ENCODE data around the gene BIRC2. TPM values are rescaled to one million over a fixed set of nuclear protein-coding genes. Genes with fewer than 3 reads are reported as not detected.
"Not testable (repeated sequence)": the region's sequence is repeated elsewhere in the genome, so short reads cannot be mapped to it uniquely, and the experiment has no call there.

The BIRC2 gene
- total RNA-seq, 1 donor from 2014 or later: 43.1 TPM

GRCh38 chr11:102374633-102375424, 27.8 kb downstream of the BIRC2 start:
- not testable (repeated sequence) for DNase-seq (ENCODE audit: low spot score)

- DNase-seq (ENCODE audit: low spot score): no peak
Observed at GRCh38 chr11:102375720-102376399, 28.8 kb downstream of the BIRC2 start.

GRCh38 chr11:102377891-102378290, 30.9 kb downstream of the BIRC2 start:
- no peak for DNase-seq (ENCODE audit: low spot score)

GRCh38 chr11:102378818-102379217, 31.8 kb downstream of the BIRC2 start:
- no peak for DNase-seq (ENCODE audit: low spot score)

- no peak for DNase-seq (ENCODE audit: low spot score)
Observed at GRCh38 chr11:102382384-102382783, 35.4 kb downstream of the BIRC2 start.

- DNase-seq (ENCODE audit: low spot score): no peak
Observed at GRCh38 chr11:102383839-102384238, 36.8 kb downstream of the BIRC2 start.

- DNase-seq (ENCODE audit: low spot score): no peak
Observed at GRCh38 chr11:102384419-102385079, 37.5 kb downstream of the BIRC2 start.

- no peak for DNase-seq (ENCODE audit: low spot score)
Observed at GRCh38 chr11:102385085-102386007, 38.3 kb downstream of the BIRC2 start.

- no peak for DNase-seq (ENCODE audit: low spot score)
Observed at GRCh38 chr11:102386136-102386734, 39.2 kb downstream of the BIRC2 start.

GRCh38 chr11:102387043-102387781, 40.2 kb downstream of the BIRC2 start:
- no peak for DNase-seq (ENCODE audit: low spot score)

- DNase-seq (ENCODE audit: low spot score): no peak
Observed at GRCh38 chr11:102389253-102389652, 42.2 kb downstream of the BIRC2 start.

- DNase-seq (ENCODE audit: low spot score): no peak
Observed at GRCh38 chr11:102390667-102391465, 43.9 kb downstream of the BIRC2 start.

GRCh38 chr11:102391549-102392237, 44.7 kb downstream of the BIRC2 start:
- DNase-seq (ENCODE audit: low spot score): no peak

- DNase-seq (ENCODE audit: low spot score): no peak
Observed at GRCh38 chr11:102393272-102393730, 46.3 kb downstream of the BIRC2 start.

- no peak for DNase-seq (ENCODE audit: low spot score)
Observed at GRCh38 chr11:102395720-102396393, 48.8 kb downstream of the BIRC2 start.

GRCh38 chr11:102396708-102397563, 49.9 kb downstream of the BIRC2 start:
- DNase-seq (ENCODE audit: low spot score): no peak

- no peak for DNase-seq (ENCODE audit: low spot score)
Observed at GRCh38 chr11:102398297-102398696, 51.3 kb downstream of the BIRC2 start.
